Body of pancreas (tissue), 4 donors: ENCODE measurements around the gene UBE2C.

ENCODE experiments used
- CTCF ChIP-seq, 7 experiments: fragments of 450-650 bp in 4 of 7; fragments of 200-600 bp in 3 of 7; sonication (generic) in 3 of 7; IDR thresholded peaks; one replicate each; pipeline ENCODE4 v1.5.1; 2016 to 2019; ENCODE audit warnings: antibody characterized with exemption in 7 of 7
- POLR2A ChIP-seq, 3 donors: fragments of 450-650 bp; IDR thresholded peaks; one replicate each; pipeline ENCODE4 v1.6.1; 2016; ENCODE audit warnings: antibody characterized with exemption in 3 of 3, mild to moderate bottlenecking in 2 of 3

- TF ChIP-seq CTCF (IDR thresholded peaks at IDR 0.05) (no peak), POLR2A (IDR thresholded peaks at IDR 0.05) (peak in 2 of 3 donors; percentile 25 to 27)
Measured at GRCh38 chr20:45833883-45834796, 21.7 kb downstream of the UBE2C start.
